ENCODE results near the gene CDPF1. TPM values are rescaled to one million over a fixed set of nuclear protein-coding genes. Genes with fewer than 3 reads are reported as not detected.

Gene CDPF1
- total RNA-seq, 1 experiment from 2014 or later, result 8.1 TPM

- no peak for TF ChIP-seq CTCF (conservative IDR thresholded peaks at IDR 0.05)
- H3K4me2 ChIP-seq (ENCODE audit: insufficient read depth, insufficient read length, low read length), result no peak overlapping the region
- H2AK5ac ChIP-seq (ENCODE audit: insufficient read length, low read length), result no peak overlapping the region
- peaks cover 22% of the 10 kb centered on the region in 2 experiments for H3K9me3 Mint-ChIP-seq
- H3K36me3 Mint-ChIP-seq (ENCODE audit: insufficient read depth in 1 of 3, low read depth in 3 of 3), result peaks cover 14 to 35% (median 32%) of the 10 kb centered on the region in 3 experiments
- H4K20me1 ChIP-seq (ENCODE audit: control insufficient read depth, insufficient read depth, insufficient read length), result peaks cover 4% of the 10 kb centered on the region
- no peak overlapping the region for H3K18ac ChIP-seq (ENCODE audit: insufficient read length, low read depth, low read length)
- no peak overlapping the region for H2BK20ac ChIP-seq (ENCODE audit: low read depth, low read length, poor library complexity, severe bottlenecking)
- H2BK12ac ChIP-seq (ENCODE audit: insufficient read length, low read depth, low read length), result no peak overlapping the region
- H3K23me2 ChIP-seq (ENCODE audit: insufficient read length, low read depth, low read length, poor library complexity, severe bottlenecking), result peaks cover 6% of the 10 kb centered on the region
- H3K27me3 Mint-ChIP-seq (ENCODE audit: low read depth), result peaks cover 27% of the 10 kb centered on the region
- H3K4me1 Mint-ChIP-seq, result peaks cover 8 to 9% of the 10 kb centered on the region in 2 experiments
- no peak overlapping the region for H4K91ac ChIP-seq (ENCODE audit: insufficient read length, low read depth, low read length)
- H3K4ac ChIP-seq (ENCODE audit: low read depth, low read length), result no peak overlapping the region
- no peak overlapping the region for H3K23ac ChIP-seq (ENCODE audit: insufficient read length, low read depth, low read length)
- H3K9ac ChIP-seq (ENCODE audit: extremely low read depth, insufficient read length, low read length), result no peak overlapping the region
- no peak for DNase-seq
- H2BK5ac ChIP-seq (ENCODE audit: insufficient read length, low read length), result no peak overlapping the region
- H3K27ac Mint-ChIP-seq, result no peak overlapping the region
- peak overlapping the region; percentile 11 to 20; a peak in 1 of 5 replicates for H3K4me3 Mint-ChIP-seq
- H3K27ac ChIP-seq (ENCODE audit: insufficient read length, low read depth, low read length), result no peak overlapping the region
- H4K8ac ChIP-seq (replicated peaks; ENCODE audit: insufficient read length, low read depth, low read length), result no peak overlapping the region
- H4K5ac ChIP-seq (ENCODE audit: insufficient read length, low read depth, low read length), result no peak overlapping the region
- no peak overlapping the region for H2BK120ac ChIP-seq (ENCODE audit: low read depth, low read length, poor library complexity, severe bottlenecking)
- H3K79me1 ChIP-seq (ENCODE audit: insufficient read depth, low read depth, low read length, poor library complexity, severe bottlenecking), result no peaks in the 10 kb centered on the region
- H3K27me3 ChIP-seq (ENCODE audit: insufficient read depth, low read length), result no peaks in the 10 kb centered on the region; the same call in 1 of the 2 replicates
- whole genome bisulfite sequencing (ENCODE audit: extremely low coverage, insufficient read length, low lambda C conversion rate), result no CpG with 5 or more reads among the region's 11 CpGs
- H3K79me2 ChIP-seq (ENCODE audit: insufficient read depth, low read length), result no peaks in the 10 kb centered on the region
- H3K9me3 ChIP-seq (ENCODE audit: control insufficient read depth, low read depth, low read length), result no peaks in the 10 kb centered on the region
- H3K56ac ChIP-seq (ENCODE audit: insufficient read length, low read depth, low read length), result no peak overlapping the region
- no peak overlapping the region for H3T11ph ChIP-seq (ENCODE audit: low read length)
- H2AFZ ChIP-seq (ENCODE audit: low read length), result no peak overlapping the region
- H3K14ac ChIP-seq (ENCODE audit: insufficient read depth, low read length), result no peak overlapping the region
- no peaks in the 10 kb centered on the region for H3K4me1 ChIP-seq (ENCODE audit: insufficient read depth, low read length)
- H2BK15ac ChIP-seq (ENCODE audit: low read depth, low read length), result no peak overlapping the region
These were observed 19.5 kb upstream of the CDPF1 start for GRCh38 chr22:46269564-46269963.
